Measurements from ENCODE around the gene RPL14. TPM values are rescaled to one million over a fixed set of nuclear protein-coding genes. Genes with fewer than 3 reads are reported as not detected.

RPL14 gene
- total RNA-seq, 2 donors from 2014 or later = 267 to 422 TPM

- TF ChIP-seq POLR2AphosphoS5 (IDR thresholded peaks at IDR 0.05) = no peak
- no peak for TF ChIP-seq CTCF (IDR thresholded peaks at IDR 0.05)
- no peak for TF ChIP-seq POLR2A (IDR thresholded peaks at IDR 0.05)
- WGBS = 100% methylated on average over 1 of the region's 1 CpG
- DNase-seq (ENCODE audit: low spot score) = no peak
These were observed 54.0 kb downstream of the RPL14 start for GRCh38 chr3:40511031-40511718.

GRCh38 chr3:40516201-40516600 is 59.1 kb downstream of the RPL14 start:
- no peaks in the 10 kb centered on the region for H3K9me3 ChIP-seq
- no peaks in the 10 kb centered on the region for H3K4me1 ChIP-seq (replicated peaks)
- TF ChIP-seq POLR2AphosphoS5 (IDR thresholded peaks at IDR 0.05) = no peak
- peaks cover 0 to 6% of the 10 kb centered on the region in 2 donors for H3K36me3 ChIP-seq
- DNase-seq (ENCODE audit: low spot score) = no peak
- H3K27ac ChIP-seq = no peak overlapping the region
- 92% methylated on average over 5 of the region's 5 CpGs for WGBS
- no peak overlapping the region for H3K4me3 ChIP-seq
- no peaks in the 10 kb centered on the region for H3K27me3 ChIP-seq (replicated peaks; ENCODE audit: insufficient read depth)
- intact Hi-C loops (cut with DNase I) = no loop called here

More at GRCh38 chr3:40511031-40511718, 54.0 kb downstream of the RPL14 start:
- Histone ChIP-seq H3K4me1 (replicated peaks) (no peaks in the 10 kb centered on the region), H3K36me3 (peaks cover 0 to 6% of the 10 kb centered on the region in 2 donors), H3K9me3 (no peaks in the 10 kb centered on the region), H3K4me3 (no peak overlapping the region), H3K27me3 (replicated peaks; ENCODE audit: insufficient read depth) (no peaks in the 10 kb centered on the region), H3K27ac (no peak overlapping the region)
- intact Hi-C loops (cut with DNase I) = no loop called here

GRCh38 chr3:40518067-40518466 is 60.9 kb downstream of the RPL14 start:
- H3K27ac ChIP-seq = no peak overlapping the region
- WGBS = 86% methylated on average over 1 of the region's 1 CpG
- H3K4me1 ChIP-seq (replicated peaks) = no peaks in the 10 kb centered on the region
- H3K4me3 ChIP-seq = no peak overlapping the region
- intact Hi-C loops (cut with DNase I) = no loop called here
- no peaks in the 10 kb centered on the region for H3K27me3 ChIP-seq (replicated peaks; ENCODE audit: insufficient read depth)
- no peaks in the 10 kb centered on the region for H3K9me3 ChIP-seq
- no peak for DNase-seq (ENCODE audit: low spot score)
- no peaks in the 10 kb centered on the region for H3K36me3 ChIP-seq
- TF ChIP-seq POLR2AphosphoS5 (IDR thresholded peaks at IDR 0.05) (no peak), POLR2A (IDR thresholded peaks at IDR 0.05) (no peak), CTCF (IDR thresholded peaks at IDR 0.05) (no peak)

Small RNAs within 50 kb of the gene (small RNA-seq; reads per million reads assigned to genes)
- 0 to 0.09 reads per million in 2 donors for gene RNU5B-2P

Other genes starting within 250 kb of the RPL14 start
- 10 to 100 TPM; 26.5 to 29.4 TPM for gene EIF1B, start 147.6 kb upstream of the RPL14 start, total RNA-seq
- 10 to 100 TPM in 1 of 2 donors, 1 to 10 TPM in 1; 2.4 to 11.0 TPM for gene ENTPD3, start 70.2 kb upstream of the RPL14 start, total RNA-seq
- 1 to 10 TPM; 6.9 to 8.8 TPM for gene ZNF619, start 19.8 kb downstream of the RPL14 start, total RNA-seq
- gene ZNF620, start 48.7 kb downstream of the RPL14 start, total RNA-seq = 1 to 10 TPM; 4.0 to 4.3 TPM
- 10 to 100 TPM; 15.8 to 23.6 TPM for gene ZNF621, start 67.6 kb downstream of the RPL14 start, total RNA-seq

Measured in prostate gland (tissue), 2 donors.